Measurements from ENCODE around the gene PIEZO2.
A peak's percentile ranks its signal among the peaks of the same experiment; 100 is the strongest.

The PIEZO2 gene

DNA sequence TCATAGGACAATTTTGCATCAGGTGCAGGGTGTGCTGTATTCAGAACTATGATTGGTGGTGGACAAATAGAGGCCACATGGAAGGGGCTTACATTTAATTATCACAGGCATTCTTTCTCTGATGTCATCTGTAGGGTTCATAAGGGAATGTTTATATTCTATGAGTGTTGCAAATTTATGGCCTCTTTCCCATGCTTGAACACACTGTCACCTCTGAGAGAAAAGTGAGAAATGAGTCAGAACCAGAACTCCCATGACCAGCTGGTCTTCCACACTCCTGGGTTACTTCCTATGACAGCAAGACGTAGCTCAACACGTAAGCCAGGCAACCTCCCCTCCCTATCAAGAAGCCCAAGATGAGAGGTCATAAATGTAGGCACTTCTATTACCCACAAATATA is 310.8 kb downstream of the PIEZO2 start:
- no peak for DNase-seq

DNA sequence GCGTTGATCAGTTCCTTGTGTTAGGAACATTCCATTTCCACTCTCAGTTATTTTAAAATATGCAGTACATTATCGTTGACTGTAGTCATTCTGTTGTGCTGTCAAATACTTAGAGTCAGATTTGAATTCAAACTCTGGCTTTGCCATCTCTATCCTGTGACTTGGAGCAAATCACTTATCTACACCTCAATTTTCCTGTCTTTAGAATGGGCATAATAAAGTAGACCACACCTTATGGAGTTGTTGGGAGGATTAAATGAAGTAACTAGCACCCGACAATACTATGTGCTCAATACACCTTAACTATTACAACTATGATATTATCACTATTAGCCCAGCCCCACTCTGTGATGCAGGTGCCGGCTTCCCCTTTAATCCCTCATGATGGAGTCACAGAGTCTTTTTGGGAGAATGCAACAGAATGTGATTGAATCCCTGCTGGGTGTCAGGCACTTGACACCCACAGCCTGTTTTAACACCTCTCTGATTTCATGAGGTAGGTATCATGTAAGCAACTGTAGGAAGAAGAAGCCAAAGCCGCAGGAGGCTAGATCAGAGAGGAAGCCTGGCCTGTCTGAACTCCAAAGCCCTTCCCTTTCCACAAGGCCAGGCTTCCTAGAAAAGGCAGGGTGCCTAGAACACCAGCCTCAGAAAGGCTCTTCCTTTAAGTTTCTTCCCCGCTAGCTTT is 315.1 kb downstream of the PIEZO2 start:
- DNase-seq, result no peak

DNA sequence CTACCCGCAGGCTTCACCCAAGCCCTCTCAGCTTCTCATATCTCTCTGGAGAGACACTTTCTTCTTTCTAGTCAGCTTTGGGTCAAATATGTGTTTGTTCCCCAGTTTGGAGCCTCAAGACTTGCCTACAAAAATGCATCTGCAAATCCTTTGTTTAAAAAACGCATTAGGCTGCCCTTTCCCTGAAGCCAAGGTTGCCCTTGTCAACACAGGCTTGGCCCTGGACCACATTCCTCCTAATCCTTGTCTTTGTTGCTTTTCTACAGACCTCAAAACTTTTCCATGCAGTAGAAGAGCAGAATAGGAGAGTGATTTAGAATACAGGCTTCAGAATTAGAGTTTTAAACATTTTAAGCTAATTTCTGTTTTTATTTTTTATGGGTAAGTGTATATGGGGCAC is 315.7 kb downstream of the PIEZO2 start:
- DNase-seq, result no peak

DNA sequence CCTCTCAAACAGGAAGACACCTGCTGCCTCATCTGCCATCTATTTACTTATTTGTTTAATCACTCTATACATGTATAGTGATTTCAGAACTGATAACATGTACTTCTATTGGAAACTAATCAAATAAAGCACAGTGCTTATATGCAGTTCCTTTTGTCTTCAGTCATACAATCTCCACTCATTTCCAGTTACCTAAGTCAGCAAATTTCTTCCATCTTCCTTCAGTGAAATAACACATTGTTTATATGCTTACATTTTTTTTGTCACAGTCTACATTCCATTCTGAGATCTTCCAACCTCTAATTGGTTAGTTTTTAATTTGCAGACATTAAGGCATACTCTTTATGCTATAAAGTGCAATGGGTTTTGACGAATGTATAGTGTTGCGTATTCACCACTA is 323.0 kb downstream of the PIEZO2 start:
- no peak for DNase-seq

DNA sequence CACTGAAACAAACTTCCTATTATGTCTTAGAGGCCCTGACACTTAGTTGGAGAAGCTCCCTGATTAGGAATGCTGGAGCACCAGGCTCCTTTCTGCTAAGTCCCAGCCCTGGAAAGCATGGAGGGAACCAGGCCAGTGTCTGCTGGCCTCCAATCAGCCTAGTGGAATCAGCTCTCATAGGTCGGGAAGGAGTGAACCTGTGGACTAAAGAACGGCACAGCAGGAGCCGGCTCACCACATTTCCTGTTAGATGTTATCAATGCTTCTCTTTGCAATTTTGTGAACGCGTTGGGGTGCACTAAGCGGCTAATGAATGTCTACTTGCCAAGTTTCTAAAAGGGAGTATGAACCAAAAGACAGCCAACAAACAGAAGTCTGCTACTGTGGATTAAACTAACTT is 326.9 kb downstream of the PIEZO2 start:
- no peak for DNase-seq

DNA sequence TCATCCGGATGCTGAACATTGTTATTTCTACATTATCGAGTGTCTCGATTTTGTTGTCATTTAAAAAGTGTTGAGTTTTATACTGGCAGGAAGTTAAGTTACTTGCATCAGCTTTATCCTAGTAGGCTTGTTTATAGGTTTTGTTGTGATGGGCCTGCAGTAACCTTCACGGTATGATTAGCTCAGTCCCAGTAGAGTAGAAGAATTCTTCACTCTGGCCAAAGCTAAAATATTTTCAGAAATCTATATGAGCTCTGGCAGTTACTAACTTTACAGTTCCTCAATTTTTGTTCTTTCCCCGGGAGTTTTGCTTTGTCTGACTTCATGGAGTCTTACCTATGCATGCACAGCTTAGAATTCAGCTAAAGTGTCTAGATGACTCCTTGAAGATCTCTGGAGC is 328.7 kb downstream of the PIEZO2 start:
- DNase-seq, result no peak

DNA sequence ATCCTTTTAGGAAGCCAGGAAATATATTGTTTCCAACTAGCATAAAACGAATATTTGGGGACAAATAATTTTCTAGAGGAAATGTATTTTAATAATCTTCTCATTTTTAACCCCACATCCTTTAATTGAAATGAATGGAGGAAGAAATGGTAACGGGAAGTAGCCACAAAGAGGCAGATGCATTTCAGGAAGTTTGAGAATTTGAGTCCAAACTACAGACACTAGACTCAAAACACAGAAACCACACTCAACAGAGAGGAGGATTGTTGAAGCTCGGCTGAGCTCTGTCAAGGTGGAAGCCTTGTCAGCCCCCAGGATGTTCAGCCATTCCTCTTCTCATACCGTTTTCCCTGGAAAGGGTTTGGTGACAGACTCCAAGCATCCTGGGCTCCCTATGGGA is 335.0 kb downstream of the PIEZO2 start:
- no peak for DNase-seq

DNA sequence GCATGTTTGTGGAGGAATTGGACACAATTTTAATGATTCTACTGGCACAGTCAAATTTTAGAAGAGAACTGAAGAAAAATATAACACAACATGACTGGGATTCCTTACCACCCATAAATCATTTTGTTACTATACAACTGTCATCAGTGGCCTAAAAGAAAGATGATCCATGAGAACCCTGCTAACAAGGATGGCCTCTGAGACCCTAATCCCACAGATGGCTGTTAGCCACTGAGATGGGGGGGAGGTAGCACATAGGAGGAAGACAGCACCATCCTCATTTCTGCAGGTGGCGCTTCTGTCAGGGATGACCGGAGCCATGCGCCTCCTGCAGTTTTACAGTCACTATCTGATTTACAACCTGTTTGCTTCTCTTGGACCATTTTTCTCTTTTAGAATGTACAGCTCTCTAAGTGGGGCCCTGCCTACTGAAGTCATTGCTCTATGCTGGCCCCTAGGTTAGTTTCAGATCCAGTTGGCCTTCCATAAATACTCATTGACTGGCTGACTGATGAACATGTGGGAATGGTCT is 343.7 kb downstream of the PIEZO2 start:
- DNase-seq, result no peak

DNA sequence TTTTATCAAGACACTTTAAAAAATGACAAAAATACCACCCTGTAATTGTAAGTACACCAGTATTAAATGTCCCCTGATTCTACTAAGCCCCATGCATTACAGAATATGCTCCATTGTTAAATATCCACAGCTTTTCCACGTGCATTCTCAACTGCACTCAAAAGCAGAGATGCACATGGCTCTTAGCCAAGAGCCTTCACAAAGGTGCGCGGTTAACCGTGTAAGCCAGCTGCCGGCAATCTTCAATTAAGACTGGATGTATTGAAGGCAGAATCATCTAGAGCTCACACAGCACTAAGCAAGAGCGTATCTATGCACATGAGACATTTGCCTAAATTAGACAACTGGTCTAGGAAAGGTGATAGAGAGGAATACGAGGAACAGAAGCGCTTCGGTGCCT is 345.2 kb downstream of the PIEZO2 start:
- no peak for DNase-seq

DNA sequence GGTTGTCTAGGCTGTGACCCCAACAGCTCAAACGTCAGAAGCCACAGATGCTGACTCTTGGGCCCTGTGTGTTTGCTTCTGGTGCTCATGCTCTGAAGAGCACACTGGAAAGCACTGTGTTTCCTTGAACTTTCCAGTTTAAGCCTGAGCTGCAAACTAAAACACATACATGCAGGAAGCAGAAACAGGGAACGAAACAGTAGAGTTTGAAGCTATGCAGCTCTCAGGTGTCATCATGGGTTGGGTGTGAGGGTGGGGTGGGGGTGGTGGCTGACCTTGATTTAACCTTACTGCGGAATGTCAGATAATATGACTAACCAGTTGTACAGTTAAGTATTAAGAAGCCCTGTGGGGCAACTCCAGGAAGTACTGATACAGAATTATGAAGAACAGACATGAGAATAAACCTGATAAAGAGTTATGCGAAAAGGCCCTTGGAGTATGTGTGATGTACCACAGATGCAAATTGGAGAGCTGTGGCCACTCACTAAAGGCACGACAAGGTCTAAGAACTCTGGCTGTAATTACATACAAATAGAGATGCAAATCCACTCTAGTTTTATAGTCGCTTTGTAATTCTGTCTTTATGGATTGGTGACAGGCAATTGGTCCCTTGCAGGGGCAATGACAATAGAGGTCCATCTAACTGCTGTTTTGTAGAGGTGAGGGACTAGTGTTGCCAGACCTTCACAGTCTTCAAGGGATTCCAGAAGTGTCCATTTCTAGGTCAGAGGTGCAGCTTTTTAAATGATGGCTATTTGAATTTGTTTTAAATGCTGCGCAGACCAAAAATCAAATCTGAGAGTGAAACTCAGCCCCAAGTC is 350.4 kb downstream of the PIEZO2 start:
- DNase-seq, result no peak

DNA sequence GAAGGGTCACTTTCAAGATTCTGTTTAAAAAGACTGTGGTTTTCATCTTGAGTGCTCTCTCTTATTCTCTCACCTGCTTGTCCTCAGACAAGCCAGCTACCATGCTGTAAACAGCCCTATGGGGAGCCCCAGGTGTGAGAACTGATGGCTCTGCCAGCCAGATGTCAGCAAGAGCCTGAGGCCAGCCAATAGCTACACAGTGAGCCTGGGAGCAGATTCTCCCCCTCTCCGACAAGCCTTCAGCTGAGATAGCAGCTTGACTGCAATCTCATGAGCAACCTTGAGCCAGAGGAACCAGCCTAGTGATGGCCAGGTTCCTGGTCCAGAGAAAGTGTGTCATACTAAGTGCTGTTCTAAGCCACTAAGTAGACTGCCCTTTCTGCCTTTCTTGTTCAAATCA is 351.5 kb downstream of the PIEZO2 start:
- no peak for DNase-seq

DNA sequence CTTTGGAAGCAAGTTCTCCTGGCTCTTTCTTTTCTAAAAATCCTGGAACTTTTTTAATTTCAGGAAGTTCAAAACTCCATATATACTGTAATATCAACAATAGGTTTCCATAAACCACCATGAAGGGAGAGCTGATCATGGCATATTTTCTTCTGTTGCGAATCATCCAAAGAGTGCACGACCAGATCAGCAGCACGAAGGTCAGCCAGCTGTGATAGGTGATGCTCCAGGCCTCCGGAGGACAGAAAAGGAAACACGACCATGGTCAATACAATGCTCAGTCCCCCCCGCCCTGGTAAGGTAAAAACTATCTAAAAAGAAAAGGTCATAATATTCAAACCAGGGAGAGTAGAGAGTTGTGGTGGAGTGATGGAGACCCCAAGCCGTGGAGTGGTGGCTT is 354.6 kb downstream of the PIEZO2 start:
- no peak for DNase-seq

DNA sequence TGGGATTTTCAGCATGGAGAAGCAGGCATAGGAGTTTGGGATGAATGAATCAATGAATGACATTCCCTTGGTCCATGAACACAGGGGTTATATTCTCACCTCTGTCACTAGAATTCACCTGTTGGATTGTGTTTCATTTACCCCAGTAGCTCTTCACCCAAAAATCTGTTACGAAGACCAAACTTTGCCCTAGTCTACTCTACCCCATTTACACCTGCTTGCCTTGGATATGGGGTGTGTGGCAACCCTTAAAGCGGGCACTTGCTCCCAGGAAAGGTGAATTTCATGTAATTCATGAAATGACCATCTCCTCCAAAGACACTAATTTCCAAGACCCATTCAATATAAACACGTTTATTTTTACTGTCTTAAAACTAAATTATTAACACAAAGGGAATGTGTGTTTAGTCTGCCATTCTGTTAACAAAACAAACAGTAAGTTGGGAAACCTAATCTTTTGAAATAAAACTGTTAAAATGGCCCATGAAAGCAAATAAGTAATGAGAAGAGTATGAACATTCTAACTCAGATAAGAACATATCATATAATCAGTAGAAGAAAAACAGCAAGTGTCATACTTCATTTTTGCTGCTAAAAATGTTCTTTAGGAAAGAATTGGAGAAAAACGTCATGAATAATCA is 355.5 kb downstream of the PIEZO2 start:
- DNase-seq, result no peak

DNA sequence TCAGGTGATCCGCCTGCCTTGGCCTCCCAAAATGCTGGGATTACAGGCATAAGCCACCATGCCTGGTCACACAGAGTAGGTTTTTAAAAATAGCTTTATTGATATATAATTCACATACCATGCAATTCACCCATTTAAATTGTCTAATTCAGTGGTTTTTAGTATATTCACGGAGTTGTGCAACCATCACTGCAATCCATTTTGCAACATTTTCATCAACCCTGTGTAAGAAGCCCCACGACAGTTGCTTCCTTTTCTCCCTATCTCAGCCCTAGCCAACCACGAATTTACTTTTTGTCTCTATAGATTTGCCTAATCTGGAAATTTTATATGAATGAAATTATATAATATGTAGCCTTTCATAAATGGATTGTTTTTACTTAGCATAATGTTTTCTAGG is 357.2 kb downstream of the PIEZO2 start:
- DNase-seq, result no peak

DNA sequence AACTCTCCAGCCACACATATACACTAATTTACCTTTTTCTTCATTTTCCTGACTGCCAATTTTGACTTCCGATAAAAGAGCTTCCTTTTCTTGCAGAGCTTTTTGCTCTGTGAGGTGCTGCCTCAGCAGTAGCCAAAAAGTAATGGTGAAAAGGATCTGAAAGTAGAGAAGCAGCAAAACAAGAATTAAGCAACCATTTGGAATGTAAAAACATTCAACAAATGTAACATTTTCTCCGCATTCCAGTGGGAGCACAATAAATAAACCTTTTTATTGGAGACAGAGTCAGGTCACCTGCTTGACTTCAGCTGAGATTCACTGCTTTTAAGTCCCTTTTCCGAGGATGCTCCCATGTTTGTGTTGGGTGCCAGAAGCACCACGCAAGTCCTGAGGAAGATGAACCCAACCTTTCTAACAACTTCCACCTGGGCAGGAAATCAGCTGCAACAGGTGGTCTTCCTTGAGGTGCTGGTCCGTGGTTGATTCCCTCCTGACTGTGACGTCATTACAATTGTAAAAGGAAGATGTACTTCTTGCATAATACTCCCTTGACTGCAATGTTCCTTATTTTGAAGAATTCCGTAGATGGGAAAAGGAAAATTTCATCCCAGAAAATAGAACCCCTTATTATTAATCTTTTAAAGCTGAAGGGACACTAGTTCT is 358.1 kb downstream of the PIEZO2 start:
- DNase-seq, result no peak

DNA sequence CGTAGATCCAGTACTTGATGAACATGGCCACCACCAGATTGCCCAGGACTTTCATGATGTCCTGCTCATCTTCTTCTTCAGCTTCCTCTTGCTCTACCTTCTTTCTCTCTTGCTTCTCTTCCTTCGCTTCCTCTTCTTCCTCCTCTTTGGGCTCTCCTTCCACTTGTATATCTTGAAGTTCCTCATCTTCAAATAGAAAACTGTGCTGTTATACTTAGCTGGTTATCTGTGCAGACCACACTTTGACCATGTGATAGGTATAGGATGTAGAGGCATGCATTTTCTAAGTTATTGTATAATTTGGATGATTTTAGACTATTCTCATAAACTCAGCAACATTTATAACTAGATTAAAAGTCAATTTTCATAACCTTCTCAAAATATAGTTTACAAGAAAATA is 360.2 kb downstream of the PIEZO2 start:
- DNase-seq, result no peak

DNA sequence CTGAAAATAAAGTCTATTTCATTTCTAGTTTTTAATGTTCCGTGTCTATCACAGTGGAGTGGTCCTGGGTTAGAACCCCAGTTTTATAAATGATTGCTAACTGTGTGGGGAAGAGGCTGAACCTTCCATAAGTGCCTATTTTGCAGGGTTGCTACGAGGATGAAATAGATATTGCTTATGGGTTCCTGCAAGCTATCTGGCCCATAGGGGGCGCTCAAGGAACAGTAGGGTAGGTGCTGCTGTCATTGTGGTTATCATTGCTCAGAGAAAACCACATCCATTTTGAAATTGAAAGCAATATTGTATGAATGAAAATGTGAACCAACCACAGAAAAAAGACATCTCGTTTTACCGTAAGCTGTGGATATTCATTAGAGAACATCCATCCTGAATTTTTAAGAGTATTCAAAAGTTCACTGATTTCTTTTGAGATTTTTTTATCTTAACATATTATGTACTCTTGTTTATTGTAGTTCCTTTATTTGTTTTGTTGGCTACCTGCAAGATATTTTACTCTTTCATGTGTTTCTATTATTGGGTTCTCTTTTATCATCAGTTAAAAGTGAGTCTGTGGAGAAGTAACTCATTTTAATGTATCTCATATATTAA is 362.0 kb downstream of the PIEZO2 start:
- DNase-seq, result peak; percentile 79

DNA sequence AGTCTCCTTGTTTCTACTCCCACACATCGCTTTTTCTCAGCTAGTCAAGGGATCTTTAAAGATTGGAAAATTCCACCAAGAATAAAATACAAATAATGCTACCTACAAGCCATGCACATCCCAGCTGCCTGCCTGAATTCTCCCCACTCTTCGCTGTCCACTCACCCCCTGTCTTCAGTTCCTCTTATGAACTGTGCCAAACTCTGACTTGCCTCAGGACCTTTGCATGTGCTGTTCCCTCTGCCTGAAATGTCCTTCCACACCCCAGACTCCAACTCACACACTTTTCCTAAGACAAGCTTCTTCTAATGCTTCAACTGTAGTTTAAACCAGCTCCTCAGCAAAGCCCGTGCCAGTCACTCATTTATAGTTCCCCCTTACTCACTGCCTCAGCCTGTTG is 363.6 kb downstream of the PIEZO2 start:
- DNase-seq, result no peak

DNA sequence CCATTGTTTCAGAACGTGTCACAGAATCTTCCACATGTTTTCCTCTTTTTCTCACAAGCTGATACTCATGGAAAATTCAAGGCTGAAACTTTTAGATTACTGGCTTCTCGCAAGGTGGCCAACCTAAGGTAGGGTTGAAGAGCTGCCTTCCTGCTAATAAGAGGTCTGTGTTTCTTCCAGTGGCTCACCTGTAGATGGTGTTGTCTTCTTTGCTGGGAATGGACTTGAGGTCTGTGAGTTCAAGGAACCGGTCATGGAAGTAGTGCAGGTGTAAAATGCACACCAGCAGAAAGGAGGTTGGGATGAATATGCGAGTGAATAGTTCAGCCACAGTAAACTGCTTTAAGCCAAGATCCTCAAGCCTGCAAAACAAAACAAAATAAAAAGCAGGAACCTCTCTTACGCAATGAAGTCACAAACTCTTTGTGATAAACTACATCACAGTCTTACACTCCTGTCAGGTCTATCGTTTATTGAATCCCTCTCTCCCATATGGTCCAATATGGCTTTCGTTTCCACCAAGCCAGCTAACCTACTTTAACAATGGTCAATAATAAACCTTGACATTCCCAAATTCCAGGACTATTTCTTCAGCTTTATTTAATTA is 364.7 kb downstream of the PIEZO2 start:
- no peak for DNase-seq

DNA sequence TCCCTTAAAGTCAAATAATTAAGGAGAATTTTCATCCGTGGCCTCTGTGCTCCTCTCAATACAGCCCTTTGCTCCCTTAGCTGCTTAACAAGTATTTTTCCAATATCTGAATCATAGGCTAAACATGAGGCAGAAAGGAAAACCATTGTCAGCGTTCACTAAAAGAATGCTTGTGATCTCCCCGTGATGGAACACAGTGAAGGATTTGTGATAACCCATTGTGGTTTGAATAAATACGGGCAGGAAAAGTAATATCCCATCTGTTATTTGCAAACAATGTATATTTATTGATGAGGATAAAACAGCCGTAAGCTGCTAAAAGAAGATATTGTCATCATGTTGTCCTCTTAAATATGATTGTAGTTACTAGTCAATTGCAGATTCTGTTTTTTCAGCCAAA is 365.4 kb downstream of the PIEZO2 start:
- no peak for DNase-seq

DNA sequence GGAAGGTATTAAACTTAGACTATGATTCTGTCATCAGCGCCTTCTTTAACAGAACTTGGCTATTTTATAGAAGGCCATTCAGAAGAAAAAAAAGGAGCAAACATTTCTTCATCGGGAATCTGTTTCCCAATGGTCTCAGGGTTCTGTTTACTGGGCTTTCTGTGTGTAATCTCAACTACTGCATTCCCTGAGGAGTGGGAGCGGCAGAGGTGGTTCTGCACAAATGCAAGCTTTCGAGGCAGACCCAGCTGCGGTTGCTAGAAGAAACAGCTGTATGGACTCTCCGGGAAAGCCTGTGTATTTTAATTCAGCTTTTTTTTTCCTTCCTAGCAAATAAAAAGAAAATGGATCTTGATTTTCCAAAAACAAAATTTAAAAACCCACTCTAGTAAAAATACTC is 372.9 kb downstream of the PIEZO2 start:
- no peak for DNase-seq

DNA sequence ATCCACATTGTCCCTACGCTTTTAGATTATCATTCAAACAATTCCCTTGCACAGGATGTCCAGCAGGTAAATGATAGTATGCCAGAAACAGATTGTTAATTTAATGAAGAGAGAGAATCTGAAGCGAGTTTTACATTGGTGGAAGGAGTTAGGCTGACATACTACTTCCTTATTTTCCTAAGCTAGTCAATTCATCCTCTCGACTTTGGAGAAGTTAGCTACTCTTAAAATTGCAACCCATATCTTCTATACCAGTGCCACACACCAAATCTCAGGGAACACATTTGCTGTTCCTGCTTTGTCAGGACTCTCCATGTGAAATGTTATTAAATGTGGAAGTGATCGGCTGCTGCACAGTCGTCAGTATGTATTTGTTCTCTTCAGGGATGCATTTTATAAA is 374.3 kb downstream of the PIEZO2 start:
- DNase-seq, result no peak

All from CD4-positive, alpha-beta T cell treated with Interleukin-17A for 1 hour (primary cell).